ENCODE results near the gene PKP4.

Gene PKP4

GRCh38 chr2:158582670-158583069 is 125.9 kb downstream of the PKP4 start:
- DNase-seq (ENCODE audit: extremely low read depth in 1 of 2, low read depth in 1 of 2) = no peak

GRCh38 chr2:158583923-158584322 is 127.2 kb downstream of the PKP4 start:
- DNase-seq (ENCODE audit: extremely low read depth in 1 of 2, low read depth in 1 of 2) = no peak

- DNase-seq (ENCODE audit: extremely low read depth in 1 of 2, low read depth in 1 of 2) = no peak
These were observed 129.7 kb downstream of the PKP4 start for GRCh38 chr2:158586491-158586890.

GRCh38 chr2:158589303-158589702 is 132.6 kb downstream of the PKP4 start:
- DNase-seq (ENCODE audit: extremely low read depth in 1 of 2, low read depth in 1 of 2) = no peak

- DNase-seq (ENCODE audit: extremely low read depth in 1 of 2, low read depth in 1 of 2) = no peak
These were observed 142.2 kb downstream of the PKP4 start for GRCh38 chr2:158598862-158599517.

- DNase-seq (ENCODE audit: extremely low read depth in 1 of 2, low read depth in 1 of 2) = no peak
These were observed 142.9 kb downstream of the PKP4 start for GRCh38 chr2:158599609-158600008.

- no peak for DNase-seq (ENCODE audit: extremely low read depth in 1 of 2, low read depth in 1 of 2)
These were observed 143.5 kb downstream of the PKP4 start for GRCh38 chr2:158600155-158600802.

- DNase-seq (ENCODE audit: extremely low read depth in 1 of 2, low read depth in 1 of 2) = no peak
These were observed 145.3 kb downstream of the PKP4 start for GRCh38 chr2:158602027-158602426.

- DNase-seq (ENCODE audit: extremely low read depth in 1 of 2, low read depth in 1 of 2) = no peak
These were observed 146.5 kb downstream of the PKP4 start for GRCh38 chr2:158603205-158603604.

GRCh38 chr2:158603986-158604385 is 147.2 kb downstream of the PKP4 start:
- DNase-seq (ENCODE audit: extremely low read depth in 1 of 2, low read depth in 1 of 2) = no peak

- no peak for DNase-seq (ENCODE audit: extremely low read depth in 1 of 2, low read depth in 1 of 2)
These were observed 153.3 kb downstream of the PKP4 start for GRCh38 chr2:158610059-158610458.

GRCh38 chr2:158616480-158617000 is 159.8 kb downstream of the PKP4 start:
- no peak for DNase-seq (ENCODE audit: extremely low read depth in 1 of 2, low read depth in 1 of 2)

- DNase-seq (ENCODE audit: extremely low read depth in 1 of 2, low read depth in 1 of 2) = no peak
These were observed 162.2 kb downstream of the PKP4 start for GRCh38 chr2:158618891-158619490.

GRCh38 chr2:158619496-158619895 is 162.7 kb downstream of the PKP4 start:
- no peak for DNase-seq (ENCODE audit: extremely low read depth in 1 of 2, low read depth in 1 of 2)

- DNase-seq (ENCODE audit: extremely low read depth in 1 of 2, low read depth in 1 of 2) = no peak
These were observed 163.9 kb downstream of the PKP4 start for GRCh38 chr2:158620656-158621055.

GRCh38 chr2:158624071-158624667 is 167.4 kb downstream of the PKP4 start:
- DNase-seq (ENCODE audit: extremely low read depth in 1 of 2, low read depth in 1 of 2) = no peak

GRCh38 chr2:158624961-158625360 is 168.2 kb downstream of the PKP4 start:
- DNase-seq (ENCODE audit: extremely low read depth in 1 of 2, low read depth in 1 of 2) = no peak

- DNase-seq (ENCODE audit: extremely low read depth in 1 of 2, low read depth in 1 of 2) = no peak
These were observed 172.4 kb downstream of the PKP4 start for GRCh38 chr2:158629116-158629515.

- no peak for DNase-seq (ENCODE audit: extremely low read depth in 1 of 2, low read depth in 1 of 2)
These were observed 176.5 kb downstream of the PKP4 start for GRCh38 chr2:158633261-158633660.

- DNase-seq (ENCODE audit: extremely low read depth in 1 of 2, low read depth in 1 of 2) = no peak
These were observed 177.9 kb downstream of the PKP4 start for GRCh38 chr2:158634627-158635026.

- no peak for DNase-seq (ENCODE audit: extremely low read depth in 1 of 2, low read depth in 1 of 2)
These were observed 179.3 kb downstream of the PKP4 start for GRCh38 chr2:158635961-158636601.
